Mononuclear cell (primary cell): ENCODE data around the gene FGD3. TPM values are rescaled to one million over a fixed set of nuclear protein-coding genes. Genes with fewer than 3 reads are reported as not detected.

Experiments
- H3K27me3 ChIP-seq: 2 replicates; pipeline ENCODE4 v1.6.0; 2011; ENCODE audit warnings: low read length, control low read depth; ENCODE audit not compliant: insufficient read depth
- H3K4me1 ChIP-seq: 2 replicates; pipeline ENCODE4 v1.5.1; 2011; ENCODE audit warnings: mild to moderate bottlenecking, low read length, control low read depth; ENCODE audit not compliant: insufficient read depth
- H3K4me3 ChIP-seq: 2 replicates; pipeline ENCODE4 v1.5.1; 2011; ENCODE audit warnings: mild to moderate bottlenecking, low read length, moderate library complexity
- H3K9me3 ChIP-seq: 2 replicates; pipeline ENCODE4 v1.5.1; 2011; ENCODE audit warnings: low read depth, mild to moderate bottlenecking, control low read depth, low read length
- total RNA-seq: library from RNA; depleted of rRNA; stranded (reverse); fragments of >200 nt; gene quantifications from one replicate; pipeline ENCODE4 v1.2.3, GENCODE V29; 2012

The FGD3 gene
- total RNA-seq, 1 donor, result 55.7 TPM

DNA sequence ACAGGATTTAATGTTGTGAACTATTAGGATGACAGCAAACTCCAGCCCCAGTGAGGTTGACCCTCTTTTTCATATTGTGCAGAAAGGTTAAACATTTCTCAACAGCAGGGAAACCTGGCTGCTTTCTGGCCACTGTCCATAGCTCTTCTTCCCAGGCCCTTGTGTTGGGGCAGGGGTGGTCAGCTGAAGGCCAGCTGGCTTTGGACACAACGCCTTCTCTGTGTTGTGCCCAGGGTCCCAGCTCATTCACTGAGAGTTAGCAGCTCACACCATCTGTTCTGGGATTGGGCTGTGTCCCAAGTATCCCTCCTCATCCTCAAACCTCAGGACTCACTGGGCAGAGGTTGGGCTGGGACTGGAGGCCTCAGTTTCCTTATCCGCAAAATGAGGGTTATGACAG is 1.3 kb downstream of the FGD3 start:
- Histone ChIP-seq H3K4me1 (peaks cover 37% of the 10 kb centered on the region), H3K4me3 (no peak overlapping the region)

DNA sequence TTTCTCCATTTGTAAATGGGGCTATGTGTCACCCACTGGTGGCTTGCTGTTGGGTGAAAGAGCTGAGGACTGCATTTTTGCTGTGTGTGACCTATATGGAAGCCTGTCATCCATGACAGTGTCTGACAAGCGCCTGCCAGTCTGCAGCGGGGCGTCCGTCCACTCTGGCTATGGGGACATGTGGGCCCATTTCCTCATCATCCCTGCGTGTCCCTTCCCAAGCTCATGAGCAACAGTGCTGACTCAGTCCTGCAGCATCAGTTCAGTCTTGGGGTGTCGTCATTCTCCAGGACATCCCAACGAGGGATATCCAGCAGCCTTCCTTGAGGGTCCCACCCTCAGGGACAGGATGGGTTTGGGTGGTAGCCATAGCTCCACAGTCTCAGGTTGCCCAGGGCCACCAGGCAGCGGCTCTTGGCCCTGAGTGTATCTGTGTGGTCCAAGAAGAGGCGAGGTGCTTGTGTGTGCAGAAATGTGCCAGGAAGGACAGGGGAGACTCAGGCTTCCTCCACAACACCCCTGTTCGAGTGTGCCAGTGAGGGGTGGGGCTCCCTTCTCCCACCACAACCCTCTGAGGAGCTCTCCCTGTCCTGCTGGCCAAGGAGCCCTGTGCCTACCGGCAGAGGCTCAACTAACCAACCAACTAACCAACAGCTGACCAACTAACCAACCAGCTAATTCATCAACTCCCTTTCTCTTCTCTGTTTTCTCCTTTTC is 2.1 kb downstream of the FGD3 start:
- Histone ChIP-seq H3K9me3 (no peaks in the 10 kb centered on the region), H3K4me3 (no peak overlapping the region), H3K27me3 (peaks cover 22% of the 10 kb centered on the region), H3K4me1 (peaks cover 44% of the 10 kb centered on the region)

More for the DNA sequence above, 1.3 kb downstream of the FGD3 start:
- Histone ChIP-seq H3K9me3 (no peaks in the 10 kb centered on the region), H3K27me3 (peaks cover 22% of the 10 kb centered on the region)

DNA sequence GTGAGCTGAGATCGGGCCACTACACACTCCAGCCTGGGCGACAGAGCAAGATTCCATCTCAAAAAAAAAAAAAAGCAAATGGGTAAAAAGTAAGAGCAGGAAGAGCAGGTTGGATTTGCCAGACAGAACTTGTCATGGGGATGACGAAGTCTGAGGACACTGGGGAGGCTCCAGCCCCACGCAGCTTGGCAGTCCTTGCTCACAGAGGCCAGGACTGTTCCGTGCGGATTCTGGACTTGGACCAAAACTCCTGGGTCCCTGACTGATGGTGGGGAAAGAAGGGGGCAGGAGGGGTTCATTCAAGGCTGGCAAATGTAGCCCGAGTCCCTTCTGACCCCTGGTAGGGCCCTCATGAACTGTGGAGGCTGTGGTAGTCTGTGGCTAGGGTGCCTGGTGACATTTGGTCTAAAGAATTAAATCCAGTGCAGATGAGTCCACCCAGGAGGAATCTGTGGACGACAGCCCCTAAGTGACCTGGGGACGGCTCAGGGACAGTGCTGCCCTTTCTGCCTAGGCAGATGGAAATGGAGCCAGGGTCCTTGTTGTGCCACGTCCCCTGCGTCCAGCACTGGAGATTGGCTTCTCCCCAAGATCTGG is 3.1 kb downstream of the FGD3 start:
- Histone ChIP-seq H3K4me3 (no peak overlapping the region), H3K9me3 (no peaks in the 10 kb centered on the region), H3K4me1 (peaks cover 53% of the 10 kb centered on the region), H3K27me3 (peaks cover 22% of the 10 kb centered on the region)

DNA sequence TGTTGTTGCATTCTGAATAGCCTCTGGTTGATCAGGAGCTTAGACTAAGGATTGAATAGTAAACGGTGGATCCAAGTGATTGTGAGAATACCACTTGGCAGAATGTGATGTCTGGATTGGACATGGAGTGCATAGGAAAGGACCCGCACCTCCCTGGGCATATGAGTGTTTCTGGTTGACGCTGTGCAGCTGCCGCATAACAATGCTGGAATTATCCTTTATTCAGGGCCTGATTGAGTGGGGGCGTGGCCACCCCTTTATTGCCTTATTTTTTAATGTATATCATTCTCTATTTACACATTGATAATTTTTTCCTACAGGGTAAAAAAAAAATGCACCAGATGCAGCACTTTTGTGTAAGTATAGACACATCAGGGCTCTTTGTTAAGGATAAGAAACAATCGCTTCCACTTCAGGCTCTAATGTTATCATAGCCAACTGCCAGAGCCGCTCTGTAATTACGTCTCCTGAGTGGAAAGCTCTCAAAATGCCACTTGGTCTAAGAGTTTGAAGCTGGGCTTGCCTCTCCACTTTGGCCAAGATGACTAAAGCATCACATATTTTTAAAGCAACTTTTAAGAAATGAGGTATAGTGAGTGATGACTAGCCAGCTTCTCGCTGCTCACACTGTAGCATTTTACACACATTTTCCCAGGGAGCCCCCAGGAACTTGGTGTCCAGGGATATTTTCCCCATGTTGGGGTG is 5.7 kb downstream of the FGD3 start:
- peaks cover 57% of the 10 kb centered on the region for H3K4me1 ChIP-seq
- H3K4me3 ChIP-seq, result peak overlapping the region; percentile 4
- H3K27me3 ChIP-seq, result peaks cover 8% of the 10 kb centered on the region

DNA sequence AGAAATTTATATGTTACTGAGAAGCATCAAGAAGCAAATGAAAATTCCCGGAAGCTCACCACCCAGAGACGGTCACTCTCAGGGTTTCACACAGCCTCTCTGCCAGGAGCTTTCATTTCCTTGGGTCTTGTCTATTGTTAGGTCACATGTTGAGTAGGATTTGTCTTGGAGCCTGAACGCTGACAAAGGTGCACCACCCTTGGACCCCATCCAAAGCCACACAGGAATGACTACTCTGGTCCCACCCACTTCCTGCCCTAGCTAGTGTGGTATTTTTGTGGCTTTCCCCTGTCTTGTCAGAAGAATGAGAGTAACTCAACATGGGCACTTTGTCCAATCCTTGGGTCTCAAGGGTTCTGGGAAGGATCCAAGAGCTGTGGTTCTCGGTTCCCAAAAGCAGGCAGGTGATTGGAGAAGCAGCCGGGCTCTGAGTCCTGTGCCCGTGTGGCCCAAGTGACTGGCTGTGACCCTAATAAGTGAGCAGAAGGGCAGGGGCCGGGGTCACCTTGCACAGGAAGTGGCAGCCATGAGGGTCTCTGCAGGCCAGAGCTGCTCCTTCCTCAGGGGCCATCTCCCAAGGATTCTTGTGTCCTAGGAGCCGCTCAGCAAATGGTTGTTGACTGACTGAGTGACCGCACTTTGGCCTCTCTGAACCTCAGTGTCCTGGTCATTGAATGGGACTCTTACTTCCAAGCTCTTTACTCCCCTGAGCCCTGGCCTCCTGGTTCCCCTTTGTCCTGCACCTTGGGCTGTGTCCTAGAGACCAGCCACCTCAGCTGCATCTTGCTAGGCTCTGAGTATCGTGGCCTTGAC is 6.9 kb downstream of the FGD3 start:
- no peak overlapping the region for H3K4me3 ChIP-seq
- peaks cover 56% of the 10 kb centered on the region for H3K4me1 ChIP-seq
- no peaks in the 10 kb centered on the region for H3K9me3 ChIP-seq
- no peaks in the 10 kb centered on the region for H3K27me3 ChIP-seq

More for the DNA sequence above, 5.7 kb downstream of the FGD3 start:
- no peaks in the 10 kb centered on the region for H3K9me3 ChIP-seq

DNA sequence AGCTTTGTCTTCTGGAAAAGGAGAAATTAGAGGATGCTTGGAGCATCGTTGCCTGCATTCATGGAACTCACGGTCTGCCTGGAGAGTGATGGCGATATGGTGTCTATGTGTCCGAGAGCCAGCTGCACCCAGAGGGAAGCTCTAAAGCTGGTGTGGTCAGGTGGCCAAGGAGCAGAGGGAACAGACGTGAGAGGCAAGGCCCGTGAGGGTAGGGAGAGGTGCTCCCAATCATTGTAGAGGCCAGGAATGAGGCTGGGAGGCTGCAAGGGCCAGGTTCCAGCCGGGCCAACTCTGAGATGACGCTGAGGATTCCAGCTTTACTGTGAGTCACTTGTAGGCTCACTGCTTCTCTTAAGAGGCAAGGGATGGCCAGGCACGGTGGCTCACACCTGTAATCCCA is 7.6 kb downstream of the FGD3 start:
- no peak overlapping the region for H3K4me3 ChIP-seq
- peaks cover 52% of the 10 kb centered on the region for H3K4me1 ChIP-seq

DNA sequence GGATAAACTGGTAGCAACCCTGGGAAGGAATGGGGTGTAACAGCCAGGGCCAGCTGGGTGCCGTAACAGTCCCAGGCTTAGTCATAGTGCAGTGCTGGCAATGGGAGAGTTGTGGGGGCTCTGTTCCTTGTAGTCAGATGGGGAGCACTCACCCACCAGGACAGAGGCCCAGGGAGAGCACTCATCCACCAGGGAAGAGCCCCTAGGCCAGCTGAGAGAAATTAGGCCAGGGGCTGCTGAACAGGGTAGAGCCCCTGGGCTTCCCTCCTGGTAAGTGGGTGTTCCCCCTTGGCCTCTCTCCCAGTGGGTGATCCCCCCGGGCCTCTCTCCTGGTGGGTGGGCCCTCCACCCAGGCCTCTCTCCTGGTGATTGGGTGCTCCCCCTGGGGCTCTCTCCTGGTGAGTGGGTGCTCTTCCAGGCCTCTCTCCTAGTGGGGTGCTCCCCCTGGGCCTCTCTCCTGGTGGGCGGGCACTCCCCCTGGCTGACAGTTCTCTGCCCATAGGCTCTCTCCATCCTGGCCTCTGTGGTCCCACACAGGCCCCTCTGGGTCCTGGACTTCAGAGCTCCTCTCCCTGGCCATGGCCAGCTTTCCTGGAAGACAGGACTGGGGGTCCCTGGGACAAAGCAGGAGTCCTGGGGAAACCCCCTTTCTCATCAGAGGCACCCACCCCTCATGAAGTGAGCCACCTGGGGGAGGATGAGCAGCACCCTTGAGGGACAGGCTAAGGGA is 13.4 kb downstream of the FGD3 start:
- Histone ChIP-seq H3K9me3 (no peaks in the 10 kb centered on the region), H3K4me1 (peaks cover 59% of the 10 kb centered on the region), H3K4me3 (no peak overlapping the region), H3K27me3 (no peaks in the 10 kb centered on the region)

More for the DNA sequence above, 7.6 kb downstream of the FGD3 start:
- Histone ChIP-seq H3K9me3 (no peaks in the 10 kb centered on the region), H3K27me3 (no peaks in the 10 kb centered on the region)

DNA sequence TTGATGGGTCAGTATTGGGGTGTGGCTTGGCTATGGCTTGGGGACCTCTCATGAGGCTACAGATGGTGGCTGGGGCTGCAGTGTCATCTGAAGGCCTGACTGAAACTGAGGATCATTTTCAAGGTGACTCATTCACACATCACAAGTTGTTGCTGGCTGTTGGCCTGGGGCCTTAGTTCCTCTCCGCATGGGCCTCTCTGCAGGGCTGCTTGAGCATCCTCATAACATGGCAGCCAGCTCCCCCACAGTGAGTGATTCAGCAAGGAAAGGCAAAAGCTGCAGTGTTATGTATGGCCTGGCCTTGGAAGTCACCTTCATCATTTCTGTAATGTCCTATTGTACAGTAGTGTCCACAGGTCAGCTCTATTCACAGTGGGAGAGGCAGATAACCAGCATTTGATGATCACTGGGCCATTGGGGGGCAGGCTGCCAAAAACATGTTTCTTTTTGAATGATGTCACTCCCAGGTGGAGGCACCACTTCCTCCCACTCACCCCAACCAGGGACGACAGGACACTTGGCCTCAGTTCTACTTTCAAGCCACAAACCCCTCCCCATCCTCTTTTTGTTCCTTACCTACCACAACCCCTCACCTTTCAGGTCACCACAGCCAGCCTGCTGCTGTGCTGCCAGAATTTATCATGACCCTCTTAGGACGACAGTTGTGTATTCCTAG is 14.4 kb downstream of the FGD3 start:
- Histone ChIP-seq H3K4me1 (peaks cover 62% of the 10 kb centered on the region), H3K9me3 (no peaks in the 10 kb centered on the region), H3K4me3 (no peak overlapping the region), H3K27me3 (no peaks in the 10 kb centered on the region)

DNA sequence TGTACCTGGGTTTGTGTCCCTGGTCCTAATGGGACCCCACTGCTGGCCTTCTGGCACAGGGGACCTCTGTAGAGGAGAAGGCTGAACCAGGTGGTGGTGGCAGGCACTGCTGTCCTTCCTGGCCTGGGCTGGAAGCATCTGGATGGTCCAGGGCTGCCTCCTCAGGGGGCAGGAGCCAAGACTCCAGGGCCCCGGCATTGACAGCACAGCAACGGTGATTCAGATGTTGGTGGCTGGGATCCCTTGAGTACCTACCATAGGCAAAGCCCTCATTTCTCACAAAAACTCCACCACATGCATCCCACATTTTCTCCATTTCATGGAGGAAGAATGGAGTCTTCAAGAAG is 15.0 kb downstream of the FGD3 start:
- Histone ChIP-seq H3K4me3 (no peak overlapping the region), H3K9me3 (no peaks in the 10 kb centered on the region), H3K27me3 (no peaks in the 10 kb centered on the region), H3K4me1 (peaks cover 62% of the 10 kb centered on the region)

DNA sequence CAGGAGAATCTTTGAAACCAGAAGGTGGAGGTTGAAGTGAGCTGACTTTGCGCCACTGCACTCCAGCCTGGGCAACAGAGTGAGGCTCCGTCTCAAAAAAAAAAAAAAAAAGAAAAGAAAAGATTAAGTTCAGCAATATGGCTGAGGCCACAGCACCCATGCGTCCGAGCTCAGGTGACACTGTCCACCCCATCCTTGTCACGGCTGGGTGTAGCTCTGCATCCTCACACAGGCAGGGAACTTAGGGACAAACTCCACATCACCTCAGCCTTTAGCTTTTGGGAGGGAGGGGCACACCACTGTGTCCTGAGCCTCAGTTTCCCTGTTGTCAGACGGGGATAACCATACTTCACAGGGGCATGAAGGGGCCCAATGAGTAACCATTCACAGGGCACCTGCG is 15.5 kb downstream of the FGD3 start:
- Histone ChIP-seq H3K27me3 (no peaks in the 10 kb centered on the region), H3K4me1 (peaks cover 67% of the 10 kb centered on the region), H3K9me3 (no peaks in the 10 kb centered on the region), H3K4me3 (no peak overlapping the region)

DNA sequence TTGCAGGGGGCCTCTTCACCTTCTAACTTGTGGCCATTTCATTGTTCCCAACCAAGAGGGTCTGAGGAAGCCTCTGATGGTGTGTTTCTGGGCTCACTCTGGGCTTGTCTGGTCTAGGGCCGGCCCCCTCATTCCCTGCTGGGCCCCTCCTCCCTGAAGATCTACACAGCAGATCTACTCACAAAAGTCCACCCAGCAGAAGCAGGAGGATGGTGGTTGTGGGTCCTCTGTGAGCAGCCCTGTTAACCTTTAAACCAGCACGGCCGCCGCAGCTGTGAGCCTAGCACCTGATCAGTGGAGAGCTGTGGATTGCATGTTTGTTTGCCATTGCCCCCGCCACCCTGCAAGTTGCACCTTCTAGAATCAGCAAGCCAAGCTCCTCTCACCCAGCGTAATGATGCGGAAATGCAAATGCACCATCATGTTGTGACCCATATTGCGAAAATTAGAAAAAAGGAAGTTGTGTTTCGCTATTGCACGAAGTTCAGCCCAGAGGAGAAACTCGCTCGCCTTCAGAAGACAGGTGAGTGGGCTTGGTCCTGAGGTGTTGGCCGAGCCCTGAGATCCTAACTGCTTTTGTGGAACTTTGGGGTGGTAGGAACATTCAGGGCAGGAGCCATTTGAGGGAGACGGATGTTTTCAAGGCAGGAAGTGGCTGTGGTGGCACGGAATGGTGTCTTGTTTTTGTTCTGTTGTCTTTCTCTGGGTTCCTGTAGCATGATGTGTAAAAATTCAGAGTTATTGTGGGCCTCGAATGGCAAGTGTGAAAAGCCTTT is 16.7 kb downstream of the FGD3 start:
- no peaks in the 10 kb centered on the region for H3K27me3 ChIP-seq
- H3K4me1 ChIP-seq, result peaks cover 78% of the 10 kb centered on the region
- H3K4me3 ChIP-seq, result peak overlapping the region; percentile 93
- H3K9me3 ChIP-seq, result no peaks in the 10 kb centered on the region

DNA sequence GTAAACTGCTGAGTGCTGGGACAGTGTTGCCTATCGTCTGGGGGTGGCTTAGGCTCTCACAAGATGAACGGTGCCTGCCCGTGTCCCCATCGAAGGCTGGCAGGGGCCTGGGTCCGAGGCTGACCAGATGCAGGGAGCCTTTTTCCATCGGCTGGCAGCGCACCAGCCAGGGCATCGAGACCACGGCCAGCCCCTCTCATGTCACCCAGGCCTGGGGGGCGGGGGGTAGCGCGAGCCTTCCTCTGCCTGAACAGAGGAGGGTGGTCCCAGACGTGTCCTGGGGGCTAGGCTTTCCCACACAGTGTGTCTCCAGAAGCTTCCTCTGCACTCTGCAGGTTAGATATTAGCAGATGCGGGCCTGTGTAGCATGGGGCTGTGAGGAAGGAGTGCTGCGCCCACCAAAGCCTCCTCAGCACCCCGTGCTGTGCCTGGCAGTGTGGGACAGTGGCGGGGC is 17.3 kb downstream of the FGD3 start:
- H3K4me1 ChIP-seq, result peaks cover 85% of the 10 kb centered on the region
- H3K27me3 ChIP-seq, result no peaks in the 10 kb centered on the region
- H3K4me3 ChIP-seq, result peak overlapping the region; percentile 93
- no peaks in the 10 kb centered on the region for H3K9me3 ChIP-seq

DNA sequence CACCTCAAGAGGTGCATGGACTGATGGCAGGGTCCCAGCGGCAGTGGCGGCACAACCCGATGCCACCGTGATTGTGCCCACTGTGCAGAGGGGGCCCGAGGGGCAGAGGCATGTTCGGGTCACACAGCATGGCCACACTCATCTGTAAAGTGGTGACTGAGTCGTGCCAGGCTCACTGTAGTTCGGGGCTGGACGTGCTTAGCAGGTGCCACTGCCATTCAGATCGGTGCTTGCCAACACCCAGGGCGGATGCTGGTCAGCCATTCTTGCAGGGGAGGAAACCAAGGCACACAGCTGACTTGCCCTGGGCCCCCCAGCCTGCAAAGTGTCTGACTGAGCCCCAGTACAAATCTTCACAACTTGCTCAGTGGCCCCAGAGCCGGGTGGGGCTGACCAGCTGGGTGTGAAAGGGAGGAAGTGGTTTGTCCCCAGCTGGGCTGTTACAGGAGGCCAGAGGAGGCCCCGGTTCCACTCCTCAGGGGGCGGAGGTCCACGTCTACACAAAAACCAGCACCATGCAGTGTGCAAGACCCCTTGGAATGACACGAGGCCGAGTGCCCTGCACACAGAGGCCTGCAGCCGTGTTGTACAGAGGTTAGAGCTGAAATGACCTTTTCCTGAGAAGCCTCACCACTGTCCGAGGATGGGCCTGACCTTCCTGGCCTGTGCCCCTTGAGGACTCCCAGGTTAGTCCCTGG is 17.9 kb downstream of the FGD3 start:
- Histone ChIP-seq H3K4me1 (peaks cover 85% of the 10 kb centered on the region), H3K27me3 (no peaks in the 10 kb centered on the region), H3K4me3 (peak overlapping the region; percentile 93), H3K9me3 (no peaks in the 10 kb centered on the region)
